Activated T-cell treated with anti-CD3 and anti-CD28 coated beads, Interleukin-2, amount 50 U/mL, for 1 hour (primary cell): ENCODE measurements around the gene SHQ1.
A peak's percentile ranks its signal among the peaks of the same experiment; 100 is the strongest.
"Not testable (repeated sequence)": the region's sequence is repeated elsewhere in the genome, so short reads cannot be mapped to it uniquely, and the experiment has no call there.

Source experiments
- DNase-seq: peaks from one replicate; pipeline ENCODE4 v3.0.0-alpha.2; 2020

Gene SHQ1

DNA sequence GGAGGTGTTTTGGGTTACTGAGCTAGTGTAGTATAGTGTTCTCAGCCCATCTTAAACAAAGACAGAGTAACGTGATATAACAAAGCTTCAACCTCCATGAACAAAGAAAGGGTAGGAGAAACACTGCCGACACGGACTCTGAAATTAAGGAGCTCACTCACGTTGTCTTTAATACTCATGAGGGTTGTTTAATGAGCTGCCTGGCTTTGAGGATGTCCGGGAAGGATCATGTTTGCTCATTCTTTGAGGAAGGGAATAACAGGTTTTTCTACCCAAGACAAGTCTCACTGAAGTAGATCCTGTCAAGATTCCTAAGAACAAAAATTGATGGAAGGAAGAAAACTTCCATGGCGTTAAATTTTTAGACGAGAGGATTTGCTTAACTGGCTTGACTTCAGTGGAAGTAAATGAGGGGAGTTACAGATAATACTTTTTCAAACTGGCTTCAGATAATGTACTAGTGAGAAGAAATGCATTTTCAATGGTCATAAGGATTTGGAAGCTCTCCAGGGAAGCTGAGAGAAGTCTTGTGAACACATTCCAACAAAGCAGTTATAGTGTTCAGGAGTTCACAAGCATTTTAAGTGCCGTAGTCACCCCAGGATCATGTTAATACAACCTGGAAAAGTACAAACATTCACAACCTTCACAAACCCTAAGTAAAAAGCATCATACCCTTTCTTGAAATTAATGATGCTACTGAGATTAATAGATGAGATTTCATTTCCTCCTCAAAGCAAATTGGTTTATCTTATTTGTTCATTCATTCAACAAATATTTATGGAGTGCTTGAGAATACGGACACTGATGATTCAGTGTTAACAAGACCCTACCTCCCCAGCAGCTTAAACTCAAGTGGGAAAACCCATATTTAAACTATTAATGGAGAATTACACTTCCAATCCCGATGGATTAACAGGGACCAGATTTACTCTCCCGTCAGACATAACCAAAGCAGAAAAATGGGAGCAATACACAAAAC lies 101.5 kb downstream of the SHQ1 start:
- DNase-seq, result no peak

DNA sequence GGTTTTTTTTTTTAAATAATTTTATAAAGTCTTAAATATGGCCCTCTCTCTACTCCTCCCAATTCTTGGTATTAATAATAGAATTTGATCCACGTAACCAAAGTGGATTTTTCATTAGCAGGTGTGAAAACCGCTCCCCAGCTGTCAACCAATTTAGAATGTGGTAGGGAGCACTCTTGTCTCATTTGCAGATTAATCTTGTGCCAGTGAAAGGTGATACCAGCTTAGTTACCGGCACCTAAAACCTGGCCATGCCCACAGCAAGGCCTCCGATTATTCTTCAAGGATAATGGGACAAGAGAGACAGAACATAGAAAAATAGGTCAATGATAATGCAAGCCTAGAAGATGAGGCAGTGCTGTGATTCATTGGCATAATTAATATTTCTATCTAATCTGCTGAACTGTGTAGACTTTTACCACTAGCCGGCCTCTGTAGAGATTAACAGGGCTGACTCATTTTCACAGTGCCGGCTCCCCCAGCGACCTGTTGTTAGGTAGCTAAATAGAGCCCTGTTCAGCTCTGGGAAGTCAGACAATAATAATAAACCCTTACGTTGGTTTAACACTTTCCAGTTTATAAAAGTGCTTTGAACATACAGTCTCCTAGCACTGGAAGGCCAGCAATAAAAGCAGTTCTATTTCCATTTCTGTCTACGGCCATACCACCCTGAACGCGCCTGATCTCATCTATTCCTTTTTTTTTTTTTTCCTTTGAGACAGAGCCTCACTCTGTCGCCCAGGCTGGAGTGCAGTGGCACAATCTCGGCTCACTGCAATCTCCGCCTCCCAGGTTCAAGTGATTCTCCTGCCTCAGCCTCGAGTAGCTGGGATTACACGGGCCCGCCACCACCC lies 102.9 kb downstream of the SHQ1 start:
- no peak for DNase-seq

- DNase-seq, result no peak
Observed at GRCh38 chr3:72744330-72744729, 103.9 kb downstream of the SHQ1 start.

GRCh38 chr3:72739531-72740466 lies 108.4 kb downstream of the SHQ1 start:
- DNase-seq, result no peak

- peak; percentile 81 for DNase-seq
Observed at GRCh38 chr3:72738752-72739530, 109.3 kb downstream of the SHQ1 start.

- not testable (repeated sequence) for DNase-seq
Observed at GRCh38 chr3:72735072-72735471, 113.2 kb downstream of the SHQ1 start.

GRCh38 chr3:72733676-72734075 lies 114.6 kb downstream of the SHQ1 start:
- DNase-seq, result no peak

DNA sequence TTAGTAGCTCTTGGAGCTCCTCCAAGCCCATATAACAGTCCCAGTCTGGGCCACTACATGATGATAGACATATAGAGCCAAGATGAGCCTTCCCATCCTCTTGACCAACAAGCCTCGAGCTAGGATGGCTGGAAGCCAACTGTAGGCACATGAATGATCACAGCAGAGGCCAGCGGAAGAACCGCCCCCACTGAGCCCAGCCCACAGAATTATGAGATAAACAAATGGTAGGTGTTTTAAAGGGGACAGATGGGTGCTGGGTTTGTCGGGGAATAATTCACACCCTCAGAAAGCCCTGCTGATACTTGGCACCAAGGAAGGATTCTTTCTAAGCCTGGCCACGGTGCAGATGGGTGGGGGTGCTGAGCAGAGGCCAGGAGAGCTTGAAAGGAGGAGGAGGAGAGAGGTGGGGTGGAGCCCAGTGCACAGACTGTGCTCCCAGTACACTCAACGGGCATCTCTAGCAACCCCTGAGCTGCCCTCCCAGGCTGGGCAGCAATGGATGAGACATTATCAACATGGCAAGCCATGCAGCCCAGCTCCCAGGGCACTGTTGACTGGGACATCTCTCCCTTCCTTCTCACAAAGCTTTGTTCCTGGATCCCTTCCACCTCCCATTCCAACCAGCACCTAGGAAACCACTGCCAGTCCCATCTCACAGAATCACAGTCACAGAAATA lies 115.4 kb downstream of the SHQ1 start:
- not testable (repeated sequence) for DNase-seq

- no peak for DNase-seq
Observed at GRCh38 chr3:72728958-72729467, 119.2 kb downstream of the SHQ1 start.

- DNase-seq, result no peak
Observed at GRCh38 chr3:72728329-72728889, 119.8 kb downstream of the SHQ1 start.

DNA sequence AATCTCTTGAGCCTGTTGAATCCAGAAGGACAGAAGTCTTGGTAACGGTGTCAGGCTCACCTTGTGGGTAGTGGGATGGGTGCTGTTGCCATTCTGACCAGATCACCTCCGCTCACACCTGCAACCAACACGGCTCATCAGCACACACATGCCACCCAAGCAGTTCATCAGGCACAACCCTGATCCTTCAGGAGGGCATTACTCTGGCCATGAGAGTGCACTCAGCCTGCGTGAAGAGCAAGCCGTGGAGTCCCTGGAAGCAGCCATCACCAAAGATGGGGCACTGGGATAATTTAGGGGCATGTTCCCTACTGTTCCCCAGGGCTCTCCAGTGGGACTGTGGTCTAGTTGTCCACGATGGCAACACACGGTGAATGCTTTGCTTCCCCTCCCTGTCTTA lies 120.5 kb downstream of the SHQ1 start:
- DNase-seq, result no peak

DNA sequence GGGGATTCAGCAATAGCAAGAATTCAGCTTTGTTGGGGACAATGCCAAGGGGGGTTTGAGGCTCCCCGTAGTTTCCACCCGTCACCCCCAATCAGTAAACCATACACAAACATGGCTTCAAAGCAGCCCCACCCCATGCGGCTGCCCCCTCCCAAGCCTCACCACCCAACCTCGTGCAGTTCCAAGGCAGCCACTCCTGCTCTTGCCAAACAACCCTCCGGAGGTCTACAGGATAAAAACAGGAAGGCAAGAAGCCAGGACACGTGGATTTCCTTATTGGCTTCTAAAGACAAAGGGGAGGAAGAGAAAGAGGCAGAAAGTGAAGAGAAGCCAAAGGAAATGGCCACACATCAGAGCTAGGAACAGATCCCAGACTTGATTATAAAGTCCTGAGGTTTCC lies 121.1 kb downstream of the SHQ1 start:
- no peak for DNase-seq

DNA sequence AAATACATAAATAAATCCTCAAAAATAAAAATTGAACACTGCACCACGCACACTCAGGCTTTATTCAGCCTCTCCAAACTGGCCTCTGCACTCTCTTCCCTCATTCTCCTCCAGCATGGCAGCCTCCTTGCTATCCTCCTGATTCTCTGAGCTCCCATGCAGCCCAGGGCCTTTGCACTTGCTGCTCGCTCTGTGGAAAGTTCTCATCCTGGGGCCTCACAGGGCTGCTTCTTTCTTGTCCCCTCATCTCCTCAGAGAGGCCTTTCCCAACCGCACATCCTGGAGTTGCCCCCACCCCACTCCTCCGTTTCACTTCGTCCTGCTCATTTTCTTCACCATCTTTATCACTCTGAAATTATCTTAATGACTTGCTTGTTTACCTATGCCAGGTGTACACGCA lies 123.0 kb downstream of the SHQ1 start:
- DNase-seq, result no peak

- DNase-seq, result no peak
Observed at GRCh38 chr3:72724070-72724469, 124.2 kb downstream of the SHQ1 start.

DNA sequence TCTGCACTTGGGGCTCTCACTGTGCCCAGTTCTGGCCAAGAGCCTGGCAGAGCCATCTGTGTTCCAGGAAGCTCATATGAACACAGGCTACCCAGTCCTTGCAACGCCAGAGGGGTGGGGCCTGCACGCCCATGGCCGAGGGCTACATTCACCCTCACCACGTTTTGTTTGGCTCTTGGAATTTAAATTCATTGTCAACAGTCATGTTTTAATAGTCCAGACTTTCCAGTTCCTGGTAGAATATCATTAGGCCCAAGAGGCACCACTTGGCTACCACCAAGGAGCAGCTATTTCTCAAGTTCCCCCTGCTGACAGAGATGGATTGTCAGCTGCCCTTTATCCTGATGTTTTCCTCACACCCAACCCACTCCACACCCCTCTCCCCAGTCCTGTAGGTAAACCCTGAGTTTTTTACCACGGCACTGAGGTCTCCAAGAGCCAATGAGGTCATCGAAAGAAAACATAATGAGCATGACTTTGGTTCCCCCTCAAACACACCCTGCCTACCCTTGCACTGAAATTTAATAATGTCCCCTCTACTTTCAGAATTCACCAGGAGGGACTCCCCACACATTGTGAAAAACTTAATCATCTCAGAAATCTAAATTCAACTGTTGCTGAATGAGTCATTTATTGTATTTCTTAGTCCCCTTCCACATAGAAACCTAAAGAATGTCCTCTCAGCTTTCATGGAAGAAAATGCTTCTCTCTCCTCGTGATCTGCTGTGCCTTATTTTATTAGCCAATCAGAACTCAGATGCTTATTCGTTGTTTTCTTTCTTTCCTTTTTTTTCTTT lies 125.1 kb downstream of the SHQ1 start:
- DNase-seq, result no peak

DNA sequence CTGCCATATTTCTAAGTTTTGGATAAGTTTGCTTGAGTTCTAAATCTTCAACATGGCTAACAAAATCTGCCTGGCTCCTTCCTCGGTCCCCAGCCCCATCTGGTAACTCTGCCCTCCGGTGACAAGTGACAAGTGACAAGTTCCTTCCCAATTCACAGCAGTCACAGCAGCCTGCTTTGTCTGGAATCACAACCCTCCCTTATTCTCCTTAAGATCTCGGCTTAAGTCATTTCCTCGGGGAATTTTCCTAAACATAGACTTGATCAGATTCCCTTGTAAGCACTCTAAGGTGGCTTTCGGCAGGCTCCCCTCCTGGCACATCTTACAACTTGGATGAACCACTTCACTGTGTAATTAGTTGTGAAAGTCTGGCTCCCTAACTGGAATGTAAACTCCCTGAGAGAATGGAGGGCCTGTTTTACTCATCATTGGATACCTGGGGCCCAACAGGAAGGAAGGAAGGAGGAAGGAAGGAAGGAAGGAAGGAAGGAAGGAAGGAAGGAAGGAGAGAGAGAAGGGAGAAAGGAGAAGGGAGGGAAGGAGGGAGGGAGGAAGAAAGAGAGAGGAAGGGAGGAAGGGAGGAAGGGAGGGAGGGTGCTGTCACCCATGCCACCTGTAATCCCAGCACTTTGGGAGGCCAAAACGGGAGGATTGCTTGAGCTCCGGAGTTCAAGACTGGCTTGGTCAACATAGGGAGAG lies 126.4 kb downstream of the SHQ1 start:
- no peak for DNase-seq

- DNase-seq, result no peak
Observed at GRCh38 chr3:72720566-72720965, 127.7 kb downstream of the SHQ1 start.

DNA sequence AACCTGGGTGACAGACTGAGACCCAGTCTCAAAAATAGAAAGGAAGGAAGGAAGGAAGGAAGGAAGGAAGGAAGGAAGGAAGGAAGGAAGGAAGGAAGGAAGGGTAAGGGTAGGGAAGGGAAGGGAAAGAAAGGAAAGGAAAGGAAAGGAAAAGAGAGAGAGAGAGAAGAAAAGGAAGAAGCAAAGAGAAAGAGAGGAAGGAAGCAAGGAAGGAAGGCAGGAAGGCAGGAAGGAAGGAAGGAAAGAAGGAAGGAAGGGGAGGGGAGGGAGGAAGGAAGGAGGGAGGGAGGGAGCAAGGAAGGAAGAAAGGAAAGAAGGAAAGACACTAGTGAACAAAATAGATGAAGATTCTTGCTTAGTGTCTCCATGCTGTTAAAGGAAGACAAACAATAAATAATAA lies 129.1 kb downstream of the SHQ1 start:
- DNase-seq, result no peak

DNA sequence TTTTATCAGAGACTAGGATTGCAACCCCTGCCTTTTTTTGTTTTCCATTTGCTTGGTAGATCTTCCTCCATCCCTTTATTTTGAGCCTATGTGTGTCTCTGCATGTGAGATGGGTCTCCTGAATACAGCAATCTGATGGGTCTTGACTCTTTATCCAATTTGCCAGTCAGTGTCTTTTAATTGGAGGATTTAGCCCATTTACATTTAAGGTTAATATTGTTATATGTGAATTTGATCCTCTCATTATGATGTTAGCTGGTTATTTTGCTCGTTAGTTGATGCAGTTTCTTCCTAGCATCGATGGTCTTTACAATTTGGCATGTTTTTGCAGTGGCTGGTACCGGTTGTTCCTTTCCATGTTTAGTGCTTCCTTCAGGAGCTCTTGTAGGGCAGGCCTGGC lies 134.1 kb downstream of the SHQ1 start:
- not testable (repeated sequence) for DNase-seq
